ENCODE measurements around the gene KHDC3L. TPM values are rescaled to one million over a fixed set of nuclear protein-coding genes. Genes with fewer than 3 reads are reported as not detected.

KHDC3L gene
- not detected in 5 replicates for total RNA-seq (2022; extraction: Qiagen RNA extraction; ENCODE audit: low read depth)

GRCh38 chr6:73362358-73362757, at the start of gene KHDC3L:
Gene KHDC3L (plus strand): TSS chr6:73362658. CDS start chr6:73362730, 72 bp downstream.

GRCh38 chr6:73353636-73354593, 8.5 kb upstream of the KHDC3L start, which contains the start of gene DPPA5:
Gene DPPA5 (minus strand): TSS chr6:73354276. CDS start chr6:73354225, 51 bp downstream.

GRCh38 chr6:73369563-73369962, 7.1 kb downstream of the KHDC3L start, which contains the start of gene OOEP:
Gene OOEP (minus strand): TSS chr6:73369897. CDS start chr6:73369792, 105 bp downstream.

GRCh38 chr6:73394577-73395354, 32.3 kb downstream of the KHDC3L start, which contains the start of gene DDX43:
Gene DDX43 (plus strand): TSS chr6:73394828. CDS start chr6:73394906, 78 bp downstream.

Other genes with a start within 250 kb of the KHDC3L start
- 0.20 to 0.81 TPM (median 0.35 TPM) in 4 of 5 replicates, not detected in the other for gene KHDC1L, start 137.2 kb upstream of the KHDC3L start, total RNA-seq (2022; extraction: Qiagen RNA extraction; ENCODE audit: low read depth)
- 3.0 to 4.6 TPM (median 4.0 TPM) in 5 replicates for gene KHDC1, start 99.5 kb upstream of the KHDC3L start, total RNA-seq (2022; extraction: Qiagen RNA extraction; ENCODE audit: low read depth)
- gene DPPA5, start 8.4 kb upstream of the KHDC3L start, total RNA-seq (2022; extraction: Qiagen RNA extraction; ENCODE audit: low read depth): not detected in 5 replicates
- gene OOEP, start 7.2 kb downstream of the KHDC3L start, total RNA-seq (2022; extraction: Qiagen RNA extraction; ENCODE audit: low read depth): not detected in 5 replicates
- gene DDX43, start 32.2 kb downstream of the KHDC3L start, total RNA-seq (2022; extraction: Qiagen RNA extraction; ENCODE audit: low read depth): not detected in 5 replicates
- 4.5 to 7.5 TPM (median 6.8 TPM) in 5 replicates for gene CGAS, start 89.6 kb downstream of the KHDC3L start, total RNA-seq (2022; extraction: Qiagen RNA extraction; ENCODE audit: low read depth)
- gene MTO1, start 99.1 kb downstream of the KHDC3L start, total RNA-seq (2022; extraction: Qiagen RNA extraction; ENCODE audit: low read depth): 10.1 to 12.9 TPM (median 12.0 TPM) in 5 replicates
- 7,709 to 8,283 TPM (median 7,930 TPM) in 5 replicates for gene EEF1A1, start 158.4 kb downstream of the KHDC3L start, total RNA-seq (2022; extraction: Qiagen RNA extraction; ENCODE audit: low read depth)

All from A549 treated with DMSO at 1 μM for 4 hours (cell line).